ENCODE measurements around the gene TSKS. TPM values are rescaled to one million over a fixed set of nuclear protein-coding genes. Genes with fewer than 3 reads are reported as not detected.

Gene TSKS
- total and polyA plus RNA-seq, 7 donors, result 0.18 to 0.27 (median 0.21) TPM; not detected in 3

- intact Hi-C loops (cut with DNase I), result no loop called here
- ATAC-seq (no peak), DNase-seq (no peak)
- Histone ChIP-seq H3K9me3 (no peaks in the 10 kb centered on the region), H3K36me3 (ENCODE audit: insufficient read depth in 1 of 2, low read depth in 1 of 2) (peaks cover 0 to 4% of the 10 kb centered on the region in 2 donors), H3K4me1 (peaks cover 6% of the 10 kb centered on the region), H3K27me3 (ENCODE audit: insufficient read depth in 3 of 3, low read length in 2 of 3) (no peaks in the 10 kb centered on the region), H3K27ac (no peak overlapping the region), H3K4me3 (no peak overlapping the region)
- TF ChIP-seq CTCF (IDR thresholded peaks at IDR 0.05), result no peak
- WGBS, 3 donors, result 46 to 59% (median 49%) methylated on average over 8 of the region's 8 CpGs
Measured at GRCh38 chr19:49773663-49774350, 10.7 kb upstream of the TSKS start.

GRCh38 chr19:49772850-49773432, 9.8 kb upstream of the TSKS start:
- ATAC-seq (no peak), DNase-seq (no peak)
- Histone ChIP-seq H3K4me1 (peaks cover 15% of the 10 kb centered on the region), H3K9me3 (no peaks in the 10 kb centered on the region), H3K4me3 (no peak overlapping the region), H3K27ac (no peak overlapping the region), H3K36me3 (ENCODE audit: insufficient read depth in 1 of 2, low read depth in 1 of 2) (peaks cover 0 to 4% of the 10 kb centered on the region in 2 donors), H3K27me3 (ENCODE audit: insufficient read depth in 3 of 3, low read length in 2 of 3) (no peaks in the 10 kb centered on the region)
- TF ChIP-seq CTCF (IDR thresholded peaks at IDR 0.05), result no peak
- intact Hi-C loops (cut with DNase I), result no loop called here
- WGBS, 3 donors, result 88 to 91% (median 90%) methylated on average over 10 of the region's 10 CpGs

- TF ChIP-seq CTCF (IDR thresholded peaks at IDR 0.05), result no peak
- Histone ChIP-seq H3K9me3 (no peaks in the 10 kb centered on the region), H3K27ac (no peak overlapping the region), H3K36me3 (ENCODE audit: insufficient read depth in 1 of 2, low read depth in 1 of 2) (peaks cover 0 to 3% of the 10 kb centered on the region in 2 donors), H3K4me3 (no peak overlapping the region), H3K27me3 (ENCODE audit: insufficient read depth in 3 of 3, low read length in 2 of 3) (no peaks in the 10 kb centered on the region), H3K4me1 (peaks cover 16% of the 10 kb centered on the region)
- 80 to 85% (median 83%) methylated on average over 10 to 13 of the region's 13 CpGs for WGBS, 3 donors
- DNase-seq (no peak), ATAC-seq (no peak)
- intact Hi-C loops (cut with DNase I), result no loop called here
Measured at GRCh38 chr19:49771674-49772139, 8.6 kb upstream of the TSKS start.

GRCh38 chr19:49770529-49770928, 7.4 kb upstream of the TSKS start:
- ATAC-seq (no peak), DNase-seq (no peak)
- no peak for TF ChIP-seq CTCF (IDR thresholded peaks at IDR 0.05)
- no peaks in the 10 kb centered on the region for H3K9me3 ChIP-seq
- H3K36me3 ChIP-seq (ENCODE audit: insufficient read depth in 1 of 2, low read depth in 1 of 2), result no peaks in the 10 kb centered on the region
- H3K4me1 ChIP-seq, result peaks cover 16% of the 10 kb centered on the region
- H3K27me3 ChIP-seq (ENCODE audit: insufficient read depth in 3 of 3, low read length in 2 of 3), result no peaks in the 10 kb centered on the region
- H3K27ac ChIP-seq, result no peak overlapping the region
- 84 to 86% (median 84%) methylated on average over 8 of the region's 8 CpGs for WGBS, 3 donors
- intact Hi-C loops (cut with DNase I), result no loop called here
- no peak overlapping the region for H3K4me3 ChIP-seq

Measured in psoas muscle (tissue), 8 donors.